Dendritic cell treated with granulocyte-macrophage colony-stimulating factor and Interleukin-4, amounts not matched to agents 40 ng/mL and 50 ng/mL, for 4 days (primary cell): ENCODE measurements around the gene LASP1.
"Not testable (repeated sequence)": the region's sequence is repeated elsewhere in the genome, so short reads cannot be mapped to it uniquely, and the experiment has no call there.

ENCODE experiments used
- H3K27ac Mint-ChIP-seq: one replicate; pipeline ENCODE4 v1.8.0; 2022; ENCODE audit warnings: mild to moderate bottlenecking, mixed read lengths
- H3K27me3 Mint-ChIP-seq: one replicate; pipeline ENCODE4 v1.8.0; 2022; ENCODE audit warnings: mild to moderate bottlenecking, mixed read lengths
- H3K36me3 Mint-ChIP-seq: one replicate; pipeline ENCODE4 v1.8.0; 2022; ENCODE audit warnings: low read depth, mixed read lengths
- H3K4me1 Mint-ChIP-seq: one replicate; pipeline ENCODE4 v1.8.0; 2022; ENCODE audit warnings: low read depth, mixed read lengths
- H3K4me3 Mint-ChIP-seq: one replicate; pipeline ENCODE4 v1.8.0; 2022; ENCODE audit warnings: mild to moderate bottlenecking, moderate library complexity, mixed read lengths
- H3K9me3 Mint-ChIP-seq: one replicate; pipeline ENCODE4 v1.8.0; 2022; ENCODE audit warnings: mixed read lengths
- intact Hi-C: fragments of 100-400 bp; cut with micrococcal nuclease; formaldehyde crosslinking; loops from one replicate; pipeline ENCODE4 v1.15.0; 2022

LASP1 gene

GRCh38 chr17:38915639-38915995, 45.8 kb downstream of the LASP1 start:
- intact Hi-C loops, result no loop called here
- Mint-ChIP-seq H3K9me3 (no peaks in the 10 kb centered on the region), H3K27me3 (no peaks in the 10 kb centered on the region), H3K4me1 (peaks cover 40% of the 10 kb centered on the region), H3K4me3 (no peak overlapping the region), H3K36me3 (peaks cover 100% of the 10 kb centered on the region), H3K27ac (no peak overlapping the region)

DNA sequence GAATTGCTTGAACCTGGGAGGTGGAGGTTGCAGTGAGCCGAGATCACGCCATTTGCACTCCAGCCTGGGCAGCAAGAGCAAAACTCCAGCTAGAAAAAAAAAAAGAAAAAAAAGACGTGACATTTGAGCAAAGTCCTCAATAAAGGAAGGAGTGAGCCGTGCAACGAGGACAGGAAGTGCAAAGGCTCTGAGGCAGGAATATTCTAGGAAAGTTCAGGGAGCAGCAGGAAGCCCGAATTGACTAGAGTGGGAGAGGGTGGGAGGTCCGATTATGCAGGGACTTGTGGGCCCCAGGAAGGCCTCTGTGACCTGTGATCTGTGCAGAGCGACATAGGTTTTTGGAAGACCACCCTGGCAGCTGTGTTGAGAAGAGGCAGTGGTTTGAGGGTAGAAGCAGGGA, 46.9 kb downstream of the LASP1 start:
- Mint-ChIP-seq H3K27ac (no peak overlapping the region), H3K9me3 (no peaks in the 10 kb centered on the region), H3K4me3 (no peak overlapping the region), H3K36me3 (peaks cover 100% of the 10 kb centered on the region), H3K4me1 (peaks cover 45% of the 10 kb centered on the region), H3K27me3 (no peaks in the 10 kb centered on the region)
- intact Hi-C loops, result no loop called here

GRCh38 chr17:38917259-38917658, 47.4 kb downstream of the LASP1 start:
- Mint-ChIP-seq H3K4me3 (no peak overlapping the region), H3K4me1 (peaks cover 46% of the 10 kb centered on the region), H3K9me3 (no peaks in the 10 kb centered on the region), H3K27ac (no peak overlapping the region), H3K27me3 (no peaks in the 10 kb centered on the region), H3K36me3 (peaks cover 100% of the 10 kb centered on the region)
- intact Hi-C loops, result no loop called here

- Mint-ChIP-seq H3K27me3 (no peaks in the 10 kb centered on the region), H3K9me3 (no peaks in the 10 kb centered on the region), H3K4me1 (peaks cover 43% of the 10 kb centered on the region), H3K36me3 (peaks cover 89% of the 10 kb centered on the region), H3K27ac (no peak overlapping the region), H3K4me3 (no peak overlapping the region)
- intact Hi-C loops, result no loop called here
Measured at GRCh38 chr17:38918129-38918913, 48.5 kb downstream of the LASP1 start.

GRCh38 chr17:38918916-38919315, 49.1 kb downstream of the LASP1 start:
- peaks cover 47% of the 10 kb centered on the region for H3K4me1 Mint-ChIP-seq
- H3K27me3 Mint-ChIP-seq, result no peaks in the 10 kb centered on the region
- peaks cover 83% of the 10 kb centered on the region for H3K36me3 Mint-ChIP-seq
- no peak overlapping the region for H3K4me3 Mint-ChIP-seq
- intact Hi-C loops, result no loop called here
- H3K27ac Mint-ChIP-seq, result no peak overlapping the region
- no peaks in the 10 kb centered on the region for H3K9me3 Mint-ChIP-seq

DNA sequence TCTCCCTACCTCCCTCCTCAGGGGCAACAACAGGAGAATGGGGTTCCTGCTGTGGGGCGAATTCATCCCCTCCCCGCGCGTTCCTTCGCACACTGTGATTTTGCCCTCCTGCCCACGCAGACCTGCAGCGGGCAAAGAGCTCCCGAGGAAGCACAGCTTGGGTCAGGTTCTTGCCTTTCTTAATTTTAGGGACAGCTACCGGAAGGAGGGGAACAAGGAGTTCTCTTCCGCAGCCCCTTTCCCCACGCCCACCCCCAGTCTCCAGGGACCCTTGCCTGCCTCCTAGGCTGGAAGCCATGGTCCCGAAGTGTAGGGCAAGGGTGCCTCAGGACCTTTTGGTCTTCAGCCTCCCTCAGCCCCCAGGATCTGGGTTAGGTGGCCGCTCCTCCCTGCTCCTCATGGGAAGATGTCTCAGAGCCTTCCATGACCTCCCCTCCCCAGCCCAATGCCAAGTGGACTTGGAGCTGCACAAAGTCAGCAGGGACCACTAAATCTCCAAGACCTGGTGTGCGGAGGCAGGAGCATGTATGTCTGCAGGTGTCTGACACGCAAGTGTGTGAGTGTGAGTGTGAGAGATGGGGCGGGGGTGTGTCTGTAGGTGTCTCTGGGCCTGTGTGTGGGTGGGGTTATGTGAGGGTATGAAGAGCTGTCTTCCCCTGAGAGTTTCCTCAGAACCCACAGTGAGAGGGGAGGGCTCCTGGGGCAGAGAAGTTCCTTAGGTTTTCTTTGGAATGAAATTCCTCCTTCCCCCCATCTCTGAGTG, 49.6 kb downstream of the LASP1 start:
- Mint-ChIP-seq H3K36me3 (peaks cover 77% of the 10 kb centered on the region), H3K9me3 (no peaks in the 10 kb centered on the region), H3K4me3 (no peak overlapping the region), H3K27ac (peak overlapping the region; percentile 31), H3K27me3 (no peaks in the 10 kb centered on the region), H3K4me1 (peaks cover 48% of the 10 kb centered on the region)
- intact Hi-C loops, result no loop called here

GRCh38 chr17:38920374-38921291, 50.8 kb downstream of the LASP1 start:
- H3K27ac Mint-ChIP-seq, result peak overlapping the region; percentile 31
- peaks cover 55% of the 10 kb centered on the region for H3K4me1 Mint-ChIP-seq
- H3K4me3 Mint-ChIP-seq, result no peak overlapping the region
- intact Hi-C loops, result no loop called here
- H3K36me3 Mint-ChIP-seq, result peaks cover 66% of the 10 kb centered on the region
- no peaks in the 10 kb centered on the region for H3K27me3 Mint-ChIP-seq
- H3K9me3 Mint-ChIP-seq, result no peaks in the 10 kb centered on the region

DNA sequence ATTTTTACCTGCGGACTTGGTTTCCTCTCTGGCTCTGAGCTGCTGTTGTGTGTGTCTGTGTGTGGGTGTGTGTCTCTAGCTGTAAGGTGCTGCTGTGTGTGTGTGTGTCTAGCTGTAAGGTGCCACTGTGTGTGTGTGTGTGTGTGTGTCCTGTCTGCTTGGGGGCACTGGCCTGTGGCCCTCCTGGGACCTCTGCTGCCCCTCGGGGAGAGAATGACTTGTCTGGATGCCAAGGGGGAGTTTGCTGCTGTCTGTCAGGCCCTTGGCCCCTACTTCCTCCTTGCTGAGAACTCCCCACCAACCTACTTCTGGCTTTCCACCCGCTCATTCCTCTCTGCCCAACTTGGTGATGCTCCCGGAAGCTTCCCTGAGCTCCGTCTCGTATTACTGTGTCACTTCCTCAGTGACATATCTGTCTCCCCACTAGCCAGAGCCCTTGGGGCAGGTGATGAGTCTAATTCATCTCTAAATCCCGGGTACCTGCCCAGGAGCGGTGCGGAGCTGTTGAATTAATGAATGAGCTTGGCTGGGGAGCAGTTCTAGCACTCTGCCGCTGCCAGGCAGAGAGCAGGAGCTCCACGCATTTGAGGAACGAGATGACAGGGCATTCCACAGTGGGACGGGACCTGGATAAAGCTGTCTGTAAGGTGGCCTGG, 52.0 kb downstream of the LASP1 start:
- Mint-ChIP-seq H3K27ac (peak overlapping the region; percentile 59), H3K4me1 (peaks cover 67% of the 10 kb centered on the region), H3K4me3 (no peak overlapping the region), H3K36me3 (peaks cover 53% of the 10 kb centered on the region), H3K27me3 (no peaks in the 10 kb centered on the region), H3K9me3 (no peaks in the 10 kb centered on the region)
- intact Hi-C loops, result no loop called here

- no peaks in the 10 kb centered on the region for H3K27me3 Mint-ChIP-seq
- no peaks in the 10 kb centered on the region for H3K9me3 Mint-ChIP-seq
- intact Hi-C loops, result no loop called here
- H3K27ac Mint-ChIP-seq, result peak overlapping the region; percentile 59
- peaks cover 45% of the 10 kb centered on the region for H3K36me3 Mint-ChIP-seq
- peaks cover 69% of the 10 kb centered on the region for H3K4me1 Mint-ChIP-seq
- H3K4me3 Mint-ChIP-seq, result no peak overlapping the region
Measured at GRCh38 chr17:38922538-38923297, 52.9 kb downstream of the LASP1 start.

DNA sequence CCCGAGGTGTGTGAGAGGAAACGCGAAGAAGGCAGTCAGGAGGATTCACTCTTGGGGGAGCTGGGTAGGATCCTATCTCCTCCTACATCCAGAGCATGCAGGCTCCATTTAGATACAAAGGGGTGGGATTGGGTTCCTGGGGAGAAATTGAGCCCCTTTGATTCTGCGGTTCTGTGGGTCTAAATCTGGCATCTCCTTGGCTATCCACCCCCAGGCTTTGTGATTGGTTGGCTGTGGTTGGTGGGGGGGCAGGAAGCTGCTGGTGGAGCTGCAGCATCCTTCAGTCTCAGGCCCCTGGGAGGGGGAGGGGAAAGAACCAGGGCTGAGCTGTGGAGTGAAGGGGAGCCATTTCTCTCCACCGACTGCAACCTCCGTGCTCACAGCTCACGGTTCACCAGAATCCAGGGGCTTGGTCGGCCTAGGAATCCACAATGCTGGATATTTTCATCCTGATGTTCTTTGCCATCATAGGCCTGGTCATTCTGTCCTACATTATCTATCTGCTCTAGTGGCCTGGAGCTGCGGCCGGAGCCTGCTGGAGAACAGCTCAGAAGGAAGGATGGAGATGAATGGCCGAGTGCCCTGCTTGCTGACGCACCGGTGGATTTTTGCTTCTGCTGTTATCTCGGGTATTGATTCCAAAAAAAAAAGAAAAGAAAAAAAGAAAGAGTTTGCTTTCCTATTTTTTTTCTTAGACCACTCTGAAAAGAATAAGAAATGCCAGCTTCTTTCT, 55.6 kb downstream of the LASP1 start, which contains the start of gene LASP1NB:
Gene LASP1NB (plus strand): TSS at position 352 of the 733 bp plus-strand sequence.
- intact Hi-C loops, result no loop called here
- Mint-ChIP-seq H3K36me3 (peaks cover 18% of the 10 kb centered on the region), H3K4me3 (no peak within 1 kb of the TSS), H3K27ac (no peak within 1 kb of the TSS), H3K4me1 (peaks cover 45% of the 10 kb centered on the region), H3K27me3 (no peaks in the 10 kb centered on the region), H3K9me3 (no peaks in the 10 kb centered on the region)

GRCh38 chr17:38926293-38927070, 56.6 kb downstream of the LASP1 start:
- Mint-ChIP-seq H3K36me3 (peaks cover 7% of the 10 kb centered on the region), H3K27me3 (no peaks in the 10 kb centered on the region), H3K4me1 (peaks cover 35% of the 10 kb centered on the region), H3K27ac (no peak overlapping the region), H3K9me3 (no peaks in the 10 kb centered on the region), H3K4me3 (no peak overlapping the region)
- intact Hi-C loops, result no loop called here

DNA sequence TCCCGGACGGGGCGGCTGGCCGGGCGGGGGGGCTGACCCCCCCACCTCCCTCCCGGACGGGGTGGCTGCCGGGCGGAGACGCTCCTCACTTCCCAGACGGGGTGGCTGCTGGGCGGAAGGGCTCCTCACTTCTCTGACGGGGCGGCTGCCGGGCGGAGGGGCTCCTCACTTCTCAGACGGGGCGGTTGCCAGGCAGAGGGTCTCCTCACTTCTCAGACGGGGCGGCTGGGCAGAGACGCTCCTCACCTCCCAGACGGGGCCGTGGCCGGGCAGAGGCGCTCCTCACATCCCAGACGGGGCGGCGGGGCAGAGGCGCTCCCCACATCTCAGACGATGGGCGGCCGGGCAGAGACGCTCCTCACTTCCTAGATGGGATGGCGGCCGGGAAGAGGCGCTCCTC, 60.9 kb downstream of the LASP1 start:
- H3K4me1 Mint-ChIP-seq, result peaks cover 13% of the 10 kb centered on the region
- H3K27ac Mint-ChIP-seq, H3K4me3 Mint-ChIP-seq, intact Hi-C loops, H3K9me3 Mint-ChIP-seq, H3K27me3 Mint-ChIP-seq, H3K36me3 Mint-ChIP-seq: not testable (repeated sequence)
